Coronary artery (tissue), 2 donors: ENCODE data around the gene TKTL1.
A peak's percentile ranks its signal among the peaks of the same experiment; 100 is the strongest.

Source experiments
- DNase-seq: peaks from one replicate; pipeline ENCODE4 v3.0.0-alpha.2; 2017; ENCODE audit warnings: low spot score
- H3K27ac ChIP-seq, 2 donors: fragments of 200-600 bp; sonication (generic); one replicate each; pipeline ENCODE4 v1.5.1; 2016 to 2019
- H3K4me3 ChIP-seq: fragments of 200-600 bp; sonication (generic); 2 replicates; pipeline ENCODE4 v1.5.1; 2016; ENCODE audit warnings: mild to moderate bottlenecking, moderate library complexity
- CTCF ChIP-seq: fragments of 200-600 bp; sonication (generic); IDR thresholded peaks from one replicate; pipeline ENCODE4 v1.5.1; 2019; ENCODE audit warnings: antibody characterized with exemption

Gene TKTL1

DNA sequence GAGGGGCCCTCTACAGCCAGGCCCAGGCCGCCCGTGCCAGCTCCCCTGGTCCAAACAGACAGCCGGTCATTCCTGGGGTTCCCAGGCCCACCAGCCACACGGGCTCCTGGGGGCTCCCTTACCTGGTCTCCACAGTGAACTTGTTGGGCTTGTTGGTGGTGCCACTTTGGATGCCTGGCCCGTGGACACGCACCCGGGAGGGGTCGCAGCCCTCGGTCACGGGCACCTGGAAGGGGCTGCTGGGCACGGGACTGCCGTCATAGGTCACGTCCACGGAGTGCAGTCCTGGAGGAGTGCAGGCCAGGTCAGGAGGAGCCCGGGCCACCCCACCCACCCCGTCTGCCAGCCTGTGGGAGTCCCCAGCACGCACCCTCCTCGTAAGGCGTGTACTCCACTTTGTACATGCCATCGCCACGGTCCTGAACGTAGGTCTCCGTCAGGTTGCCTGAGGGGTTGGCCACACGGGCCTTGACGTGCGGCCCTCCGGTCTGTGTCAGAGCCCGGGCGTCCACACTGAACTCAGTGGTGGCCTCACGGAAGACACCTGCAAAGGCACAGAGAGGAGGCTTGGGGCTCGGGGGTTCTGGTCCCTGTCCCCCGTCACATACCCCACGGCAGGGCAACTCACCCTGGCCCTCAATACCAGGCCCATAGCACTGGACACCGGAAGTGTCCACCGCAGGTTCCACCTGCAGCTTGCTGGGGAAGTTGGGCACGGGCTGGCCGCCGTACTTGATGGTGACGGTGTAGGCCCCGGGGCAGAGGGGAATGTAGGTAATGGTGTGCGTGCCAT, 64.0 kb downstream of the TKTL1 start:
- no peak for DNase-seq
- no peak for TF ChIP-seq CTCF
- Histone ChIP-seq H3K27ac (peak overlapping the region; percentile 37 to 72), H3K4me3 (peak overlapping the region; percentile 38)

DNA sequence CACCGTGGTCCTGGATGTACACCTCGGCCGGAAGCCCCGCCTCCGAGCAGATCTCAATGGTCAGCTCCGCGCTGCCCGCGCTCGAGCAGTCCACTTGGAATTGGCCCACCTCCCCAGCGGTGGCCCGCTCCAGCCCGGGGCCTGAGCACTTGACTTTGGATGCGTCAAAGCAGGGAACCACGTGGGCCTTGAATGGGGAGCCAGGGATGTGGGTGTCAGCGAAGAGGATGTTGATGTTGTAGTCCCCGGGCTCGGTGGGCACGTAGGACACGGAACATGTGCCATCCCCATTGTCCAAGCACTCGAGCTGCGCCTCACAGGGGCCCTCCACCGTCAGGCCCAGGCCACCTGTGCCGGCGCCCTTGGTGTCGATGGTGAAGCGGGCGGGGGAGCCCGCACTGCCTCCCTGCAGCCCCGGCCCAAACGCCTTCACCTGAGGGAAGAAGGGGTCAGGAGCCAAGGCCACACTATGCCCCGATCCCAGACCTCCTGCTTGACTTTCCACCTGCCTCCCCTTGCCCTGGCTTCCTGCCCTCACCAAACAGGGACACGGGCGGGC, 64.6 kb downstream of the TKTL1 start:
- no peak for TF ChIP-seq CTCF
- H3K27ac ChIP-seq: peak overlapping the region; percentile 37 to 72
- peak overlapping the region; percentile 38 for H3K4me3 ChIP-seq
- DNase-seq: no peak

GRCh38 chrX:154362085-154362742, 66.6 kb downstream of the TKTL1 start:
- no peak for DNase-seq
- H3K4me3 ChIP-seq: peak overlapping the region; percentile 8
- H3K27ac ChIP-seq: peak overlapping the region in 1 of 2 donors; percentile 55
- no peak for TF ChIP-seq CTCF

DNA sequence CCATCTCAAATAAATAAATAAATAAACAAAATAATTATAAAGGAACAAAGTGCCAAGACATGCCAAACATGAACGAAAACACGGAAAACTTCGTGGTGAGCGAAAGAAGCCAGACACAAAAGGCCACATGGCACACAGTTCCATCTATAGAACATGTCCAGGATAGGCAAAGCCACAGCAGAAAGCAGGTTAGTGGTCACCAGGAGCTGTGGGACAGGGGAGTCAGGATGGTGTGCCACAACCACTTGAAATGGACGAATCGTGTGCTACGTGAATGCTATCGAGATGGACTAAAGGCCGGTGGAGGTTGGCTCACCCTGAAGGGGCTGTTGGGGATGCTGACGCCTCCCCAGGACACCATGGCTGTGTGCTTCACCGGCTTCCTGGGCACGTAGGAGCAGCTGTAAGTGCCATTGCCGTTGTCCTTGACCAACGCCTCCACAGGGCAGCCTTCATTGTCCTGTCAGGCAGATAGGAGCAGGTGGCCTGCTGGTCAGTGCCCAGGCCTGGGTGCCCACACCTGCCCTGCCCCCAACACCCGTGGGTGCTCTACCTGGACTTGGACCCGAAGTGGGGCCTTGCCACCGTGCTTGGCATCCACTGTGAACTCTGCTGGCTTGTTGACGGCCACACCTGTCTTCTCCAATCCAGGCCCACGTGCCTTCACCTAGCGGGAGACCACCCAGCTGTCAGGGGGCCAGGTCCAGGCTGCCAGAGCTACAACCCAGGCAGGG, 68.3 kb downstream of the TKTL1 start:
- no peak for DNase-seq

DNA sequence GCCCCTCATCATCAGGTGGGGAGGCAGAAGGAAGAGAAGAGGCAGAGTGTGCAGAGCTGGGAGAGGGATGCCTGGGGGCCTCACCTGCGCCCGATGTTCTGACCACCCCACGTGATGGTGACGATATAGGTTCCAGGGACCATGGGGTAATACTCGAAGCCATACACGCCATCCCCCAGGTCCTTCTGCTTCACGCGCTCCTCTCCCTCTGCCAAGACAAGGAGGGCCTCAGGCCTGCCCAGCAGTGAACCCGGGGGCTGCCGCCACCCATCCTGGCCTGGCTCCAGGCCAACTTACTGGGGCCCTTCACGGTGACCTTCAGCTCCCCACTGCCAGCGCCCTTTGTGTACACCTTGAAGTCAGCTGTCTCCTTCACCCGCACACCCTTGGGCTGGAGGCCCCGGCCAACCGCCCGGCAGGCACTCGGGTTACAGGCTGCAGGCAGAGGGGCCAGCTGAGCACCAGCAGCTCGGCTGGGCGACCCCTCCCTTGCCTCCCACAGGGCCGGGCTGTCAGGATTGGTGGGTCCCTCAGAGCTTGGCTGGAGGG, 69.5 kb downstream of the TKTL1 start:
- peak overlapping the region; percentile 89 to 99 for H3K27ac ChIP-seq
- peak overlapping the region; percentile 93 for H3K4me3 ChIP-seq
- no peak for TF ChIP-seq CTCF
- no peak for DNase-seq

More for the DNA sequence above, 68.3 kb downstream of the TKTL1 start:
- no peak for TF ChIP-seq CTCF
- peak overlapping the region; percentile 3 to 99 for H3K27ac ChIP-seq
- H3K4me3 ChIP-seq: peak overlapping the region; percentile 93

DNA sequence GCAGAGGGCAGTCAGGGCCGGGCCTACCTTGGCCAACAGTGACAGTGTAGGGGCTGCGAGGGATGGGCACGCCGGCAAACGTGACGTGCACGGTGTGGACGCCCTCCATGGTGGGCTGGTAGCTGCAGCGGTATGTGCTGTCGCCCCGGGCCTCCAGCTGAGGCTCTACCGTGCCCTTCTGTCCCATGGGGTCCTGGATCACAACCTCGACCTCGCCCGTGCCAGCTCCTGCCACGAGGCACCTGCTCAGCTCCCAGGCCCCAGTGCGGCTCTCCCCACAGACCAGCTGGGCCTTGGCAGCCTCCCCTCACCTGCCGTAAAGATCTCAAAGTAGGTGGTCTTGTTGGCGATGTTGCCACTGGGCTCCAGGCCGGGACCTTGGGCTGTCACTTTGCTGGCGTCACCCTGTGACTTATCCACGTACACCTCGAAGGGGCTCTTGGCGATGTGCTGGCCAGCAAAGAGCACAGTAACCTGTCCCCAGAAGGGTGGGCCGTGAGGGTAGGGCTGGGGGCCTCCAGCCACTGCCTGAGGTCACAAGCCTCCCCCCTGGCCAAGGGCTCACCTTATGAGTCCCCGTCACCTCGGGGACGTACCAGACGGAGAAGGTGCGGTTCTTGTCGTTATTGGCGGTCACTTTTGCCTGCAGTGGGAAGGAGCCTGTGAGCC, 70.5 kb downstream of the TKTL1 start:
- peak overlapping the region; percentile 89 to 99 for H3K27ac ChIP-seq
- H3K4me3 ChIP-seq: peak overlapping the region; percentile 93
- no peak for DNase-seq

More for the DNA sequence above, 70.5 kb downstream of the TKTL1 start:
- TF ChIP-seq CTCF: no peak
